Measurements from ENCODE around the gene MYLK.

Gene MYLK

DNA sequence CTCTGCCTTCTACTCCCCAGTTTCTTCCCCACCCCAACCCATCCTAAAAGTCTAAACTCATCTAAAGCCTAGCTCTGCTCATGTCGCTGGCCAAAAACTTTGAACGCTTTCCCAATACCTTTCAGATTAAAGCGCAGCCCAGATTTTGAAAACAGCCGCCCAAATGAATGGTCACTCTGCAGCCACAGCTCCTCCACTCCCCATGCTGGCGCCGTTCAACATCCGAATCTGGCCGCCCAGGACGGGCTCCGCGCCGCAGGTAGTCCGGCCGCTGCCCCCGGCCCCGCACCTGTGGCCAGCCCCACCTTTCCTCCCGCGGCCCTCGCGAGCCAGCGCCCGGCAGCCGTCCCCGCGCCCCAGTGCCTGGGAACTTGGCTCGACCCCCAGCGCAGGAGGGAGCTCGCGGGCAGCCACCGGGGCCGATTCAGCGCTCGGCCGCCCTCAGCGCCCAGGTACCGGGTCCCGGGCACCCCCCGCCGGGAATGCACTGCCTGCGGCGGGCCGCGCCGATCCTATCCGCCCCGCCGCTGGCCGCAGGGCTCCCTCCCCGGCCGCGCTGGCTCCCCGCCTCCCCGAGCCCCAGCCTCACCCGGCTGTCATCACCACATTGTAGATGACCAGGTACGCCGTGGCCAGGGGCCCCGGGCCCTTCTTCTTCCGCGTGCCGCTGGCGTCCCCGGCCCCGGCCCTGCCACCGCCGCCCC lies 299.7 kb downstream of the MYLK start:
- H3K4me3 ChIP-seq (ENCODE audit: low read depth, low read length): peak overlapping the region; percentile 68
- DNase-seq (ENCODE audit: low read depth, low spot score): no peak
- ChIA-PET CTCF (interaction anchor here (0.6 to 4.4 kb wide), 9 partner anchors 9 to 139 kb away, joined by 3 to 22 read pairs (median 5); no protein-coding TSS in a partner anchor), POLR2A (interaction anchor here (0.6 to 3.6 kb wide), 3 partner anchors 18 to 157 kb away, joined by 3 to 14 read pairs (median 3); no protein-coding TSS in a partner anchor)
- TF ChIP-seq, protein P1, sequence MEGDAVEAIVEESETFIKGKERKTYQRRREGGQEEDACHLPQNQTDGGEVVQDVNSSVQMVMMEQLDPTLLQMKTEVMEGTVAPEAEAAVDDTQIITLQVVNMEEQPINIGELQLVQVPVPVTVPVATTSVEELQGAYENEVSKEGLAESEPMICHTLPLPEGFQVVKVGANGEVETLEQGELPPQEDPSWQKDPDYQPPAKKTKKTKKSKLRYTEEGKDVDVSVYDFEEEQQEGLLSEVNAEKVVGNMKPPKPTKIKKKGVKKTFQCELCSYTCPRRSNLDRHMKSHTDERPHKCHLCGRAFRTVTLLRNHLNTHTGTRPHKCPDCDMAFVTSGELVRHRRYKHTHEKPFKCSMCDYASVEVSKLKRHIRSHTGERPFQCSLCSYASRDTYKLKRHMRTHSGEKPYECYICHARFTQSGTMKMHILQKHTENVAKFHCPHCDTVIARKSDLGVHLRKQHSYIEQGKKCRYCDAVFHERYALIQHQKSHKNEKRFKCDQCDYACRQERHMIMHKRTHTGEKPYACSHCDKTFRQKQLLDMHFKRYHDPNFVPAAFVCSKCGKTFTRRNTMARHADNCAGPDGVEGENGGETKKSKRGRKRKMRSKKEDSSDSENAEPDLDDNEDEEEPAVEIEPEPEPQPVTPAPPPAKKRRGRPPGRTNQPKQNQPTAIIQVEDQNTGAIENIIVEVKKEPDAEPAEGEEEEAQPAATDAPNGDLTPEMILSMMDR (IDR thresholded peaks at IDR 0.05; ENCODE audit: insufficient read depth, low read length, missing control alignments): peak; percentile 44

DNA sequence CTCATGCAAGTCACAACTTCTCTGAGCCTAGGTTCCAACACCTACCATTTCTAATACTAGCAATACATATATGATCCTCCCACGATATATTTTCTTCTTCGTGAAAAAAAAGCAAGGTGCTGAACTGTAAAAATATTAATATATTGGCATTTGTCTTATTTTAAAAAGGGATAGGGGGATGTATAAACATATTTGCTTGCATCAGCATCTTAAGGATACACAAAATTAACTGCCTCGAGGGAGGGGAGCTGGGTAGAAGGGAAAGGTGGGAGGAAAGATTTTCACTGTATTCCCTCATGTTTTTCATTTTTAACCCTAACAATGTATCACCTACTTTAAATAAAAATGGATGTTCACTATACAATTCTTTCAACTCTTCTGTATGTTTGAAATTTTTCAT lies 300.6 kb downstream of the MYLK start:
- no peak for DNase-seq (ENCODE audit: low read depth, low spot score)
- H3K4me3 ChIP-seq (ENCODE audit: low read depth, low read length): peak overlapping the region; percentile 68
- ChIA-PET POLR2A (interaction anchor here (0.6 to 1.2 kb wide), 2 partner anchors 37 to 158 kb away, joined by 3 read pairs; no protein-coding TSS in a partner anchor), CTCF (interaction anchor here (1.0 to 4.4 kb wide), 7 partner anchors 8 to 140 kb away, joined by 3 to 22 read pairs (median 6); no protein-coding TSS in a partner anchor)
- TF ChIP-seq, protein P1 (IDR thresholded peaks at IDR 0.05; ENCODE audit: insufficient read depth, low read length, missing control alignments): no peak

GRCh38 chr3:123582315-123582714 lies 301.8 kb downstream of the MYLK start:
- POLR2A ChIA-PET: no interaction called here
- DNase-seq (ENCODE audit: low read depth, low spot score): no peak
- TF ChIP-seq, protein P1 (IDR thresholded peaks at IDR 0.05; ENCODE audit: insufficient read depth, low read length, missing control alignments): no peak
- CTCF ChIA-PET: interaction anchor here (0.9 to 4.4 kb wide), 3 partner anchors 23 to 135 kb away, joined by 3 to 22 read pairs (median 3); no protein-coding TSS in a partner anchor
- H3K4me3 ChIP-seq (ENCODE audit: low read depth, low read length): no peak overlapping the region

DNA sequence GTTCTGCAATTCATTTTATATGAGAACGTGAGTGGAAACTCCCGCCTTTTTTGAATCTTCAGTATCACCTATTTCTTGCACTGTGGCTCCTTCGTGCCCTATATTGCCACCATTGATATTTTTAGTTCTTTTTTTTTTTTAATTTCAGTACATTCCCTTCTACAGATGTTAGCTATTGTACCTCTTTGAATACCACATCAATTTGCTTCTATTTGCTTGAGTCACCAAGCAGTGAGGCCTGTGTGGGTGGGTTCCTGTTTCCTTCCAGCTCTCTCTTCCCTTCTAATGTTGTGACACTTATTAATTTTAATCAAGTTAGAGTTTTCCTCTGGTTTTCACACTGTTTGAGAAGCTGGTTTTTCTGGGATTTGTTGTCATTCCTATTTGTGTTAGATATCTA lies 308.0 kb downstream of the MYLK start:
- POLR2A ChIA-PET: interaction anchor here (0.6 to 0.8 kb wide), 2 partner anchors 10 to 101 kb away, joined by 3 to 4 read pairs; no protein-coding TSS in a partner anchor

GRCh38 chr3:123571973-123572365 lies 312.2 kb downstream of the MYLK start:
- no peak for DNase-seq (ENCODE audit: low read depth, low spot score)
- ChIA-PET POLR2A (no interaction called here), CTCF (interaction anchor here (0.7 to 10.4 kb wide), 4 partner anchors 11 to 244 kb away, joined by 3 to 99 read pairs (median 5); no protein-coding TSS in a partner anchor)
- no peak overlapping the region for H3K4me3 ChIP-seq (ENCODE audit: low read depth, low read length)
- TF ChIP-seq, protein P1 (IDR thresholded peaks at IDR 0.05; ENCODE audit: insufficient read depth, low read length, missing control alignments): no peak

More for the DNA sequence above, 308.0 kb downstream of the MYLK start:
- TF ChIP-seq, protein P1 (IDR thresholded peaks at IDR 0.05; ENCODE audit: insufficient read depth, low read length, missing control alignments): no peak
- no peak for DNase-seq (ENCODE audit: low read depth, low spot score)
- CTCF ChIA-PET: interaction anchor here (1.6 to 10.4 kb wide), 4 partner anchors 8 to 147 kb away, joined by 6 to 99 read pairs (median 10); partner anchors contain the start of gene HACD2
- H3K4me3 ChIP-seq (ENCODE audit: low read depth, low read length): no peak overlapping the region

All from AG04449 (cell line).